DOHH2 (cell line): ENCODE data around the gene MYB.

ENCODE experiments used
- EZH2phosphoT487 ChIP-seq: fragments of 200-600 bp; sonication (generic); IDR thresholded peaks from 2 replicates; pipeline ENCODE4 v1.6.1; 2017; ENCODE audit warnings: borderline replicate concordance, mild to moderate bottlenecking, antibody characterized with exemption, low read length, moderate library complexity, mixed read lengths
- TF ChIP-seq, protein P1 (sequence below): fragments of 200-600 bp; sonication (generic); IDR thresholded peaks from one replicate; pipeline ENCODE4 v1.5.1; 2014; ENCODE audit warnings: antibody characterized with exemption, mild to moderate bottlenecking, low read depth, low read length; ENCODE audit not compliant: poor library complexity, severe bottlenecking

DNA sequence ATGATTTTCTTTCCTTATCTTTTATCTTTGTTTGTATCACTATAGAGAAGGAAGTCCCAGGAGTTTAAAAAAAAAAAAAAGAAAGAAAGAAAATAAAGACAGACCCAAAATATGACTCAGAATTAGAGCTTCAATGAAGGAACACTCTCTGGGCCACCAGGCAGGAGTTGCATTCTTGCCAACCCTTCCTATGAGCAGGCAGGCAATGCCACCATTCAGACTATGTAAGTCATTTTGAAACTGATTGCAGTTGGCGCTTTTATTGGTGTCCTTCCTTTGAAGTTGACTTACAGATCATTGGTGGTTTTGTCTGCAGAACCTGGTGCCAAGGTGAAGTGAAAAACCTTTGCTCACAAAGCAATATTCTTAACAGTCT is 50.3 kb downstream of the MYB start:
- TF ChIP-seq, protein P1, sequence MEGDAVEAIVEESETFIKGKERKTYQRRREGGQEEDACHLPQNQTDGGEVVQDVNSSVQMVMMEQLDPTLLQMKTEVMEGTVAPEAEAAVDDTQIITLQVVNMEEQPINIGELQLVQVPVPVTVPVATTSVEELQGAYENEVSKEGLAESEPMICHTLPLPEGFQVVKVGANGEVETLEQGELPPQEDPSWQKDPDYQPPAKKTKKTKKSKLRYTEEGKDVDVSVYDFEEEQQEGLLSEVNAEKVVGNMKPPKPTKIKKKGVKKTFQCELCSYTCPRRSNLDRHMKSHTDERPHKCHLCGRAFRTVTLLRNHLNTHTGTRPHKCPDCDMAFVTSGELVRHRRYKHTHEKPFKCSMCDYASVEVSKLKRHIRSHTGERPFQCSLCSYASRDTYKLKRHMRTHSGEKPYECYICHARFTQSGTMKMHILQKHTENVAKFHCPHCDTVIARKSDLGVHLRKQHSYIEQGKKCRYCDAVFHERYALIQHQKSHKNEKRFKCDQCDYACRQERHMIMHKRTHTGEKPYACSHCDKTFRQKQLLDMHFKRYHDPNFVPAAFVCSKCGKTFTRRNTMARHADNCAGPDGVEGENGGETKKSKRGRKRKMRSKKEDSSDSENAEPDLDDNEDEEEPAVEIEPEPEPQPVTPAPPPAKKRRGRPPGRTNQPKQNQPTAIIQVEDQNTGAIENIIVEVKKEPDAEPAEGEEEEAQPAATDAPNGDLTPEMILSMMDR = no peak
- TF ChIP-seq EZH2phosphoT487 = no peak
